Left ventricle myocardium inferior (tissue), 1 donor: ENCODE results near the gene LRRC52. TPM values are rescaled to one million over a fixed set of nuclear protein-coding genes. Genes with fewer than 3 reads are reported as not detected.

Source experiments
- DNase-seq: peaks from one replicate; pipeline ENCODE4 v3.0.0-alpha.2; 2020
- H3K27ac ChIP-seq: fragments of 200-600 bp; replicated peaks from 2 replicates; pipeline ENCODE4 v1.8.0; 2021
- H3K27me3 ChIP-seq: fragments of 200-600 bp; 2 replicates; pipeline ENCODE4 v1.8.0; 2021; ENCODE audit warnings: low read depth
- H3K36me3 ChIP-seq: fragments of 200-600 bp; 2 replicates; pipeline ENCODE4 v1.8.0; 2021
- H3K4me1 ChIP-seq: fragments of 200-600 bp; 2 replicates; pipeline ENCODE4 v1.8.0; 2021
- H3K4me3 ChIP-seq: fragments of 200-600 bp; 2 replicates; pipeline ENCODE4 v1.8.0; 2021; ENCODE audit warnings: mild to moderate bottlenecking, moderate library complexity
- H3K9me3 ChIP-seq: fragments of 200-600 bp; replicated peaks from 2 replicates; pipeline ENCODE4 v1.8.0; 2021
- CTCF ChIP-seq: fragments of 200-600 bp; IDR thresholded peaks from 2 replicates; pipeline ENCODE4 v1.8.0; 2021; ENCODE audit warnings: antibody characterized with exemption, mild to moderate bottlenecking, borderline replicate concordance
- intact Hi-C: fragments of 100-400 bp; cut with micrococcal nuclease; formaldehyde crosslinking; loops from one replicate; pipeline ENCODE4 v1.11.0; 2022
- total RNA-seq: library from RNA; stranded (reverse); fragmentation: NEBNext Ultra II Directional; extraction: Animal tissue kit (Norgen Biotek cat#: 25700); gene quantifications from one replicate; pipeline ENCODE4 v1.2.1, GENCODE V29; 2021
- donor health status: DM: no; HTN: yes; CAD: no; lungs with severe emphysema.

The LRRC52 gene
- total RNA-seq, 1 donor from 2014 or later: 1.8 TPM

GRCh38 chr1:165573787-165574186 is 30.0 kb downstream of the LRRC52 start:
- no peaks in the 10 kb centered on the region for H3K36me3 ChIP-seq
- H3K9me3 ChIP-seq: no peaks in the 10 kb centered on the region
- TF ChIP-seq CTCF: no peak
- intact Hi-C loops: no loop called here
- peaks cover 9% of the 10 kb centered on the region for H3K27me3 ChIP-seq
- no peak overlapping the region for H3K27ac ChIP-seq
- DNase-seq: no peak
- no peaks in the 10 kb centered on the region for H3K4me1 ChIP-seq
- no peak overlapping the region for H3K4me3 ChIP-seq

DNA sequence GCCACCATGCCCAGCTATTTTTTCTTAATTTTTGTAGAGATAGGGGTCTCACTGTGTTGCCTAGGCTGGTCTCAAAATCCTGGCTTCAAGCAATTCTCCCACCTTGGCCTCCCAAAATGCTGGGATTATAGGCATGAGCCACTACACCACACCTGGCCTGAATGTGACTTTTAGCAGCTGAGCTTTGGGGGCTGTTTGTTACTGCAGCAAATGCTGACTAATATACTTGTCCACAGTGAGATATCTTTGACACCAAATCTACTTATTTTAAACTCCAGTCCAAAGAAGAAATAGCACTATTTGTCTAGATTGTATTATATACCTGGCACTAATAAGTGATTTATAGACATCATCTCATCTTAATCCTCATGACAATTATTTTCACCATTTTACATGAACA is 30.5 kb downstream of the LRRC52 start:
- Histone ChIP-seq H3K27me3 (peaks cover 9% of the 10 kb centered on the region), H3K9me3 (no peaks in the 10 kb centered on the region), H3K27ac (no peak overlapping the region), H3K36me3 (no peaks in the 10 kb centered on the region), H3K4me3 (no peak overlapping the region), H3K4me1 (no peaks in the 10 kb centered on the region)
- no peak for TF ChIP-seq CTCF
- intact Hi-C loops: no loop called here
- no peak for DNase-seq

DNA sequence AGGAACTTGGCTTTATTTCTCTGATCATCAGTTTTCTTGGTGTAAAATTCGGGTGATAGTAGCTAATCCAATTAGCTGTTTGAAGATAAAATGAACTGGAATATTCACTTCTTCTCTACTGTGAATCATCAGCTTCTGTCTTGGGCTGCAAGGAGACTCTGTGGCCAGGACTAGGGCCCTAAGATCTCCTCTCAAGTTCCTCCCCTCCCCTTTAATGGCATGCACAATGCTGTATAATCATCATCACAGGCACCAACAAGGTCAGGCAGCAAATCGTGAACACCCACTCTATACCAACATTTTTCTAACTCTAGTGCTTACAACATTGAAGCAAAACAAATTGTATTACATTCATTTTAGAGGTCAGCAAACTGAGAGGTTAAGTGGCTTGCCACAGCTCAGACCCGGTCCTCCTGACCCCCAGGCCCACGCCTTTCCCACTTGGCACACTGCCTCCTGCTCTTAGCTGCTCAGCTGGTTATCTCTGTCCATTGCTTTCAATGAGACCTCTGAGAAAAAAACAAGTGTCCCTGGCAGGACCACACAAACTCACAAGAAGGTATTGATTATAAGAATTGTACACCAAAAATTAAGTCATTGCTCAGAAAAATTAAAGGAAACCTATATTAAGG is 31.8 kb downstream of the LRRC52 start:
- TF ChIP-seq CTCF: no peak
- H3K27me3 ChIP-seq: peaks cover 4% of the 10 kb centered on the region
- H3K9me3 ChIP-seq: no peaks in the 10 kb centered on the region
- no peaks in the 10 kb centered on the region for H3K36me3 ChIP-seq
- no peaks in the 10 kb centered on the region for H3K4me1 ChIP-seq
- H3K4me3 ChIP-seq: no peak overlapping the region
- H3K27ac ChIP-seq: no peak overlapping the region
- intact Hi-C loops: no loop called here
- DNase-seq: no peak

DNA sequence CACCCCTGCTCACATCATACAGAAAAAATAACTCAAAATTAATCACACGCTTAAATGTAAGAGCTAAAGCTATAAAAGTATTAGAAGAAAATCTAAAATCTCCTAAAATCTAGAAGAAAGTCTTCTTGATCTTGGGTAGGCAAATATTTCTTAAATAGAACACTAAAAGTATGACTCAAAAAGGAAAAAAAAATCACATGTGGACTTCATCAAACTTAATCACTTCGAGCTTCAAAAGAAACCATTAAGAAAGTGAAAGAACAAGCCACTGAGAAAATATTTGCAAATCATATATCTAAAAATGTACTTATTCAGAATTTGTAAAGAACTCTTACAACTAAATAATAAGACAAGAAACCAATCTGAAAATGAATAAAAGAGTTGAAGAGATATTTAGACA is 32.7 kb downstream of the LRRC52 start:
- no peak for DNase-seq
- H3K27ac ChIP-seq: no peak overlapping the region
- H3K27me3 ChIP-seq: no peaks in the 10 kb centered on the region
- H3K4me3 ChIP-seq: no peak overlapping the region
- no peaks in the 10 kb centered on the region for H3K9me3 ChIP-seq
- intact Hi-C loops: no loop called here
- no peak for TF ChIP-seq CTCF
- H3K4me1 ChIP-seq: no peaks in the 10 kb centered on the region
- H3K36me3 ChIP-seq: no peaks in the 10 kb centered on the region

- no peak for TF ChIP-seq CTCF
- H3K4me1 ChIP-seq: no peaks in the 10 kb centered on the region
- intact Hi-C loops: no loop called here
- H3K27ac ChIP-seq: no peak overlapping the region
- no peak overlapping the region for H3K4me3 ChIP-seq
- no peaks in the 10 kb centered on the region for H3K36me3 ChIP-seq
- no peaks in the 10 kb centered on the region for H3K27me3 ChIP-seq
- no peak for DNase-seq
- H3K9me3 ChIP-seq: no peaks in the 10 kb centered on the region
Measured at GRCh38 chr1:165577707-165578106, 33.9 kb downstream of the LRRC52 start.
